ENCODE results near the gene PAPPA2. TPM values are rescaled to one million over a fixed set of nuclear protein-coding genes. Genes with fewer than 3 reads are reported as not detected.

Gene PAPPA2
- total RNA-seq, 1 donor from 2014 or later: 1.4 TPM

GRCh38 chr1:176785056-176785455 lies 322.1 kb downstream of the PAPPA2 start:
- intact Hi-C loops (cut with DNase I): no loop called here

GRCh38 chr1:176785791-176786190 lies 322.8 kb downstream of the PAPPA2 start:
- intact Hi-C loops (cut with DNase I): no loop called here
- no peak for DNase-seq (ENCODE audit: low spot score)

More at GRCh38 chr1:176785056-176785455, 322.1 kb downstream of the PAPPA2 start:
- DNase-seq (ENCODE audit: low spot score): no peak

GRCh38 chr1:176786274-176786673 lies 323.3 kb downstream of the PAPPA2 start:
- intact Hi-C loops (cut with DNase I): no loop called here
- no peak for DNase-seq (ENCODE audit: low spot score)

GRCh38 chr1:176789571-176790090 lies 326.7 kb downstream of the PAPPA2 start:
- intact Hi-C loops (cut with DNase I): no loop called here
- DNase-seq (ENCODE audit: low spot score): no peak

GRCh38 chr1:176790786-176791185 lies 327.8 kb downstream of the PAPPA2 start:
- intact Hi-C loops (cut with DNase I): no loop called here
- DNase-seq (ENCODE audit: low spot score): no peak

- DNase-seq (ENCODE audit: low spot score): no peak
- intact Hi-C loops (cut with DNase I): no loop called here
Measured at GRCh38 chr1:176791906-176792305, 328.9 kb downstream of the PAPPA2 start.

GRCh38 chr1:176794897-176795508 lies 332.0 kb downstream of the PAPPA2 start:
- intact Hi-C loops (cut with DNase I): no loop called here
- DNase-seq (ENCODE audit: low spot score): no peak

GRCh38 chr1:176795929-176796328 lies 333.0 kb downstream of the PAPPA2 start:
- DNase-seq (ENCODE audit: low spot score): no peak

GRCh38 chr1:176796583-176796982 lies 333.6 kb downstream of the PAPPA2 start:
- intact Hi-C loops (cut with DNase I): no loop called here
- no peak for DNase-seq (ENCODE audit: low spot score)

More at GRCh38 chr1:176795929-176796328, 333.0 kb downstream of the PAPPA2 start:
- intact Hi-C loops (cut with DNase I): no loop called here

- intact Hi-C loops (cut with DNase I): no loop called here
- DNase-seq (ENCODE audit: low spot score): no peak
Measured at GRCh38 chr1:176799327-176799726, 336.4 kb downstream of the PAPPA2 start.

GRCh38 chr1:176800978-176801513 lies 338.1 kb downstream of the PAPPA2 start:
- no peak for DNase-seq (ENCODE audit: low spot score)

GRCh38 chr1:176801514-176802020 lies 338.6 kb downstream of the PAPPA2 start:
- intact Hi-C loops (cut with DNase I): loop anchor here (5.0 kb wide), 1 partner anchor 109 kb away; no protein-coding TSS in a partner anchor
- no peak for DNase-seq (ENCODE audit: low spot score)

More at GRCh38 chr1:176800978-176801513, 338.1 kb downstream of the PAPPA2 start:
- intact Hi-C loops (cut with DNase I): loop anchor here (5.0 kb wide), 1 partner anchor 109 kb away; no protein-coding TSS in a partner anchor

- intact Hi-C loops (cut with DNase I): loop anchor here (5.0 kb wide), 1 partner anchor 110 kb away; no protein-coding TSS in a partner anchor
- no peak for DNase-seq (ENCODE audit: low spot score)
Measured at GRCh38 chr1:176802316-176802715, 339.3 kb downstream of the PAPPA2 start.

GRCh38 chr1:176803042-176803441 lies 340.1 kb downstream of the PAPPA2 start:
- intact Hi-C loops (cut with DNase I): loop anchor here (5.0 kb wide), 1 partner anchor 111 kb away; no protein-coding TSS in a partner anchor
- DNase-seq (ENCODE audit: low spot score): no peak

- intact Hi-C loops (cut with DNase I): loop anchor here (5.0 kb wide), 1 partner anchor 111 kb away; no protein-coding TSS in a partner anchor
- DNase-seq (ENCODE audit: low spot score): no peak
Measured at GRCh38 chr1:176803596-176803995, 340.6 kb downstream of the PAPPA2 start.

- no peak for DNase-seq (ENCODE audit: low spot score)
- intact Hi-C loops (cut with DNase I): no loop called here
Measured at GRCh38 chr1:176809292-176809691, 346.3 kb downstream of the PAPPA2 start.

GRCh38 chr1:176811511-176812288 lies 348.7 kb downstream of the PAPPA2 start:
- no peak for DNase-seq (ENCODE audit: low spot score)
- intact Hi-C loops (cut with DNase I): no loop called here

GRCh38 chr1:176815621-176816020 lies 352.6 kb downstream of the PAPPA2 start:
- intact Hi-C loops (cut with DNase I): no loop called here

GRCh38 chr1:176816232-176816631 lies 353.3 kb downstream of the PAPPA2 start:
- no peak for DNase-seq (ENCODE audit: low spot score)

More at GRCh38 chr1:176815621-176816020, 352.6 kb downstream of the PAPPA2 start:
- DNase-seq (ENCODE audit: low spot score): no peak

More at GRCh38 chr1:176816232-176816631, 353.3 kb downstream of the PAPPA2 start:
- intact Hi-C loops (cut with DNase I): no loop called here

Measured in cardiac septum (tissue), 1 donor.